H1 (cell line): Measurements from ENCODE around the gene ME1. TPM values are rescaled to one million over a fixed set of nuclear protein-coding genes. Genes with fewer than 3 reads are reported as not detected.

Experiments
- CTCF ChIA-PET: fragments of 300-600 bp; sonication (Branson Sonifier 250); formaldehyde crosslinking; loops from one replicate; lab custom pipeline; 2021; ENCODE audit not compliant: partially characterized antibody; lab: Charles Lee
- POLR2A ChIA-PET: fragments of 300-600 bp; sonication (Branson Sonifier 250); formaldehyde crosslinking; loops from one replicate; lab custom pipeline; 2021; ENCODE audit warnings: inconsistent platforms; ENCODE audit not compliant: partially characterized antibody; lab: Charles Lee
- DNase-seq, 2 experiments: peaks; one replicate each; pipeline versions ENCODE4 v3.0.0 to v3.0.0-alpha.2; 2010 to 2022; ENCODE audit warnings: low spot score in 2 of 2, low read depth in 1 of 2, mixed read lengths in 1 of 2
- FAIRE-seq: peaks from 2 replicates; lab custom pipeline; 2011; peaks lifted over from hg19 to GRCh38; lab: Jason Lieb, UNC
- H2AFZ ChIP-seq: 2 replicates; pipeline ENCODE4 v1.8.1; 2012; ENCODE audit warnings: low read length, inconsistent platforms
- H2AK5ac ChIP-seq: 2 replicates; pipeline ENCODE4 v1.6.1; 2013; ENCODE audit warnings: low read depth, low read length
- H2BK120ac ChIP-seq: replicated peaks from 2 replicates; pipeline ENCODE3; 2013; ENCODE audit warnings: low read depth, low read length, inconsistent platforms
- H2BK12ac ChIP-seq: 2 replicates; pipeline ENCODE4 v1.6.1; 2013; ENCODE audit warnings: low read depth, low read length
- H2BK15ac ChIP-seq: 2 replicates; pipeline ENCODE4 v1.6.1; 2013; ENCODE audit warnings: low read length
- H2BK20ac ChIP-seq: 2 replicates; pipeline ENCODE4 v1.6.1; 2013; ENCODE audit warnings: low read length
- H2BK5ac ChIP-seq: 2 replicates; pipeline ENCODE4 v1.6.1; 2013; ENCODE audit warnings: low read depth, low read length
- H3K14ac ChIP-seq: 2 replicates; pipeline ENCODE4 v1.6.1; 2013; ENCODE audit warnings: inconsistent platforms; ENCODE audit not compliant: insufficient read length
- H3K18ac ChIP-seq: 2 replicates; pipeline ENCODE4 v1.6.1; 2013; ENCODE audit warnings: low read length; ENCODE audit errors: extremely low read depth
- H3K23ac ChIP-seq: 2 replicates; pipeline ENCODE4 v1.6.1; 2013; ENCODE audit warnings: inconsistent platforms; ENCODE audit not compliant: insufficient read length
- H3K23me2 ChIP-seq: 2 replicates; pipeline ENCODE4 v1.6.1; 2013; ENCODE audit warnings: low read depth, low read length
- H3K27ac ChIP-seq: 2 replicates; pipeline ENCODE4 v1.6.1; 2011; ENCODE audit warnings: low read depth, low read length, inconsistent platforms
- H3K27me3 ChIP-seq, 4 experiments: replicated peaks in 1 of 4; 1 replicate in 1 of 4; 2 replicates in 3 of 4; pipeline versions ENCODE4 v1.6.1 to v1.8.1; 2011 to 2013; ENCODE audit warnings: low read length in 3 of 4, mild to moderate bottlenecking in 3 of 4, inconsistent platforms in 2 of 4, mixed read lengths in 2 of 4, moderate library complexity in 1 of 4; ENCODE audit not compliant: control insufficient read depth in 3 of 4, insufficient read depth in 3 of 4; ENCODE audit errors: extremely low read depth in 1 of 4
- H3K36me3 ChIP-seq, 4 experiments: 2 replicates each; pipeline versions ENCODE4 v1.6.1 to v1.8.1; 2011 to 2013; ENCODE audit warnings: mild to moderate bottlenecking in 4 of 4, low read length in 3 of 4, moderate library complexity in 2 of 4, control low read depth in 1 of 4, inconsistent platforms in 1 of 4; ENCODE audit not compliant: insufficient read depth in 4 of 4, control insufficient read depth in 2 of 4
- H3K4ac ChIP-seq: replicated peaks from 2 replicates; pipeline ENCODE3; 2013; ENCODE audit warnings: low read length, low read depth, mixed read lengths, inconsistent platforms; ENCODE audit not compliant: insufficient read length
- H3K4me1 ChIP-seq, 4 experiments: replicated peaks in 1 of 4; 1 replicate in 1 of 4; 2 replicates in 3 of 4; pipeline versions ENCODE4 v1.6.1 to v1.8.1; 2011 to 2013; ENCODE audit warnings: low read length in 3 of 4, inconsistent platforms in 2 of 4, mixed read lengths in 1 of 4; ENCODE audit not compliant: insufficient read depth in 4 of 4, control insufficient read depth in 3 of 4
- H3K4me2 ChIP-seq, 2 experiments: 2 replicates each; pipeline versions ENCODE4 v1.6.1 to v1.8.1; 2011 to 2013; ENCODE audit warnings: low read depth in 2 of 2, low read length in 2 of 2, control low read depth in 1 of 2, inconsistent platforms in 1 of 2, mild to moderate bottlenecking in 1 of 2; ENCODE audit not compliant: insufficient read depth in 1 of 2
- H3K4me3 ChIP-seq, 4 experiments: fragments of 200-600, 300-600 bp in 1 of 4; sonication (generic), shearing (Covaris generic), sonication (Bioruptor Twin) in 1 of 4; 2 replicates each; pipeline versions ENCODE4 v1.5.1 to v1.8.1; 2011 to 2016; ENCODE audit warnings: low read length in 4 of 4, low read depth in 3 of 4, control low read depth in 2 of 4, inconsistent platforms in 2 of 4, mild to moderate bottlenecking in 2 of 4, mixed read lengths in 1 of 4, moderate library complexity in 1 of 4; ENCODE audit not compliant: insufficient read depth in 2 of 4; ENCODE audit errors: extremely low read depth in 1 of 4
- H3K56ac ChIP-seq: replicated peaks from 2 replicates; pipeline ENCODE3; 2013; ENCODE audit warnings: low read depth, mild to moderate bottlenecking, mixed read lengths, low read length, inconsistent platforms; ENCODE audit not compliant: insufficient read length
- H3K79me1 ChIP-seq: 2 replicates; pipeline ENCODE4 v1.6.1; 2013; ENCODE audit warnings: low read depth, low read length, control low read depth
- H3K79me2 ChIP-seq, 2 experiments: 2 replicates each; pipeline versions ENCODE4 v1.6.1 to v1.8.1; 2012 to 2013; ENCODE audit warnings: low read length in 2 of 2, mild to moderate bottlenecking in 2 of 2, inconsistent platforms in 1 of 2; ENCODE audit not compliant: insufficient read depth in 2 of 2, control insufficient read depth in 1 of 2
- H3K9ac ChIP-seq, 4 experiments: replicated peaks in 1 of 4; 1 replicate in 1 of 4; 2 replicates in 3 of 4; pipeline versions ENCODE4 v1.6.1 to v1.8.1; 2011 to 2013; ENCODE audit warnings: low read depth in 3 of 4, low read length in 3 of 4, control low read depth in 2 of 4, mild to moderate bottlenecking in 2 of 4, moderate library complexity in 2 of 4, inconsistent platforms in 1 of 4; ENCODE audit errors: extremely low read depth in 1 of 4
- H3K9me3 ChIP-seq, 2 experiments: 2 replicates each; pipeline versions ENCODE4 v1.6.1 to v1.8.1; 2012 to 2013; ENCODE audit warnings: mild to moderate bottlenecking in 2 of 2, moderate library complexity in 2 of 2, control low read depth in 1 of 2, inconsistent platforms in 1 of 2, low read depth in 1 of 2, low read length in 1 of 2, mixed read lengths in 1 of 2; ENCODE audit not compliant: insufficient read depth in 2 of 2
- H4K20me1 ChIP-seq, 2 experiments: replicated peaks in 1 of 2; 2 replicates each; pipeline versions ENCODE3 to v1.8.1; 2011 to 2013; ENCODE audit warnings: inconsistent platforms in 2 of 2, low read length in 2 of 2, mild to moderate bottlenecking in 1 of 2; ENCODE audit not compliant: insufficient read depth in 2 of 2, control insufficient read depth in 1 of 2
- H4K5ac ChIP-seq: 2 replicates; pipeline ENCODE4 v1.6.1; 2013; ENCODE audit warnings: low read length, low read depth, mixed read lengths, inconsistent platforms; ENCODE audit not compliant: insufficient read length
- H4K8ac ChIP-seq: 2 replicates; pipeline ENCODE4 v1.8.0; 2013; ENCODE audit warnings: mild to moderate bottlenecking, moderate library complexity, low read length, inconsistent platforms; ENCODE audit not compliant: insufficient read depth; ENCODE audit errors: extremely low read depth
- H4K91ac ChIP-seq: replicated peaks from 2 replicates; pipeline ENCODE3; 2013; ENCODE audit warnings: low read length, mixed read lengths, inconsistent platforms; ENCODE audit not compliant: insufficient read length
- ASH2L ChIP-seq: fragments of 200-600, 300-600 bp; sonication (generic); IDR thresholded peaks from one replicate; pipeline ENCODE4 v1.7.1; 2017; ENCODE audit warnings: low read length
- ATF2 ChIP-seq: IDR thresholded peaks from 2 replicates; pipeline ENCODE4 v1.6.1; 2012; ENCODE audit warnings: low read length, inconsistent platforms
- CEBPB ChIP-seq: IDR thresholded peaks from 2 replicates; pipeline ENCODE4 v1.6.1; 2012; ENCODE audit warnings: low read depth, low read length
- CTBP2 ChIP-seq: IDR thresholded peaks from 2 replicates; pipeline ENCODE4 v1.7.0; 2011; ENCODE audit warnings: borderline replicate concordance, mild to moderate bottlenecking, moderate library complexity, mixed read lengths, low read length; ENCODE audit not compliant: insufficient read depth, insufficient read length
- HDAC2 ChIP-seq, 2 experiments: fragments of 300-600 bp in 1 of 2; sonication (generic) in 1 of 2; IDR thresholded peaks; 2 replicates each; pipeline ENCODE4 v1.6.1; 2011 to 2012; ENCODE audit warnings: low read depth in 2 of 2, low read length in 2 of 2, mild to moderate bottlenecking in 2 of 2, moderate library complexity in 2 of 2, borderline replicate concordance in 1 of 2, inconsistent platforms in 1 of 2
- KDM4A ChIP-seq: IDR thresholded peaks from one replicate; pipeline ENCODE4 v1.7.1; 2012; ENCODE audit warnings: low read depth, mild to moderate bottlenecking, moderate library complexity, low read length, inconsistent platforms; ENCODE audit not compliant: severe bottlenecking
- RAD21 ChIP-seq, 2 experiments: IDR thresholded peaks in 1 of 2; conservative IDR thresholded peaks in 1 of 2; 2 replicates each; pipeline ENCODE4 v1.6.1; 2011; ENCODE audit warnings: low read depth in 2 of 2, low read length in 2 of 2, improper control_type of control experiment in 1 of 2, inconsistent platforms in 1 of 2, mild to moderate bottlenecking in 1 of 2, moderate library complexity in 1 of 2
- RNF2 ChIP-seq: fragments of 200-900, 300-1000 bp; sonication (generic); IDR thresholded peaks from 2 replicates; pipeline ENCODE4 v1.7.1; 2016; ENCODE audit warnings: borderline replicate concordance, low read depth, mild to moderate bottlenecking, antibody characterized with exemption, low read length; ENCODE audit not compliant: poor library complexity, severe bottlenecking; ENCODE audit errors: missing control alignments
- SIN3A ChIP-seq, 2 experiments: IDR thresholded peaks in 1 of 2; conservative IDR thresholded peaks in 1 of 2; 2 replicates each; pipeline ENCODE4 v1.6.1; 2011 to 2012; ENCODE audit warnings: low read length in 2 of 2, improper control_type of control experiment in 1 of 2, low read depth in 1 of 2, mild to moderate bottlenecking in 1 of 2
- SIRT6 ChIP-seq: IDR thresholded peaks from one replicate; pipeline ENCODE4 v1.7.1; 2012; ENCODE audit warnings: low read length, inconsistent platforms
- WGBS, 2 experiments: shearing (Covaris generic) in 1 of 2; methylation state at CpG; one replicate each; pipeline versions ENCODE4 v1.1.6 to v1.1.7; 2013 to 2015; ENCODE audit warnings: low lambda C conversion rate in 2 of 2, mixed read lengths in 2 of 2, inconsistent platforms in 1 of 2, low coverage in 1 of 2, missing lambda C conversion rate in 1 of 2; ENCODE audit not compliant: insufficient replicate concordance in 2 of 2, insufficient coverage in 1 of 2, insufficient read length in 1 of 2; ENCODE audit errors: extremely low coverage in 1 of 2, missing lambda C conversion rate in 1 of 2; 5-methylcytosine and 5-hydroxymethylcytosine counted together
- polyA plus RNA-seq, 7 experiments: library from polyadenylated mRNA; depleted of rRNA in 3 of 7; stranded (reverse) in 5 of 7; unstranded in 2 of 7; fragments of >200 nt in 5 of 7; fragments of 200-250 nt in 2 of 7; gene quantifications; 1 replicate in 5 of 7; 2 replicates in 1 of 7; 4 replicates in 1 of 7; pipeline versions ENCODE4 v1.2.1 to v1.2.3, GENCODE V29; 2011 to 2013; ENCODE audit warnings: missing spikeins in 2 of 7, mixed read lengths in 2 of 7
- total RNA-seq: library from RNA; stranded (reverse); fragmentation: NEBNext Ultra II Directional; extraction: Animal tissue kit (Norgen Biotek cat#: 25700); gene quantifications from 2 replicates; pipeline ENCODE4 v1.2.1, GENCODE V29; 2021

ME1 gene
- total and polyA plus RNA-seq, 2 of the 8 experiments (the other 6 are each of a cell fraction or from before 2014, with no cell fraction given): 1.3 to 3.9 TPM

- H2AK5ac ChIP-seq: no peak overlapping the region
- no peak overlapping the region for H2BK15ac ChIP-seq
- H2BK12ac ChIP-seq: no peak overlapping the region
- no peak overlapping the region for H3K27ac ChIP-seq
- no peak overlapping the region for H4K5ac ChIP-seq
- no peak overlapping the region for H3K56ac ChIP-seq
- no peak overlapping the region for H2BK20ac ChIP-seq
- H3K36me3 ChIP-seq: peaks cover 6 to 87% (median 36%) of the 10 kb centered on the region in 4 experiments
- H3K4me3 ChIP-seq: no peak overlapping the region
- peaks cover 0 to 2% (median 0%) of the 10 kb centered on the region in 4 experiments; a peak in 1 of 7 replicates for H3K4me1 ChIP-seq
- no peaks in the 10 kb centered on the region for H3K79me1 ChIP-seq
- no peak overlapping the region for H4K91ac ChIP-seq
- H3K9ac ChIP-seq: no peak overlapping the region
- POLR2A ChIA-PET: no interaction called here
- no peaks in the 10 kb centered on the region for H3K27me3 ChIP-seq
- no peaks in the 10 kb centered on the region for H3K9me3 ChIP-seq
- FAIRE-seq (no peak), DNase-seq (no peak)
- peaks cover 5 to 6% of the 10 kb centered on the region in 2 experiments for H4K20me1 ChIP-seq
- H3K23me2 ChIP-seq: no peaks in the 10 kb centered on the region
- no peak overlapping the region for H2AFZ ChIP-seq
- CTCF ChIA-PET: interaction anchor here (1.1 kb wide), 1 partner anchor 329 kb away, joined by 3 read pairs; no protein-coding TSS in a partner anchor
- WGBS, 2 experiments: 92% methylated on average over 2 of the region's 2 CpGs; no CpG with 5 or more reads in 1 of the 2 experiments
- no peak overlapping the region; the same call in 1 of the 2 replicates for H4K8ac ChIP-seq
- H2BK120ac ChIP-seq: no peak overlapping the region
- no peak overlapping the region for H3K14ac ChIP-seq
- H3K79me2 ChIP-seq: peaks cover 0 to 3% of the 10 kb centered on the region in 2 experiments; a peak in 2 of 4 replicates
- H3K4ac ChIP-seq: no peak overlapping the region
- H2BK5ac ChIP-seq: no peak overlapping the region
- H3K18ac ChIP-seq: no peak overlapping the region
- no peak overlapping the region for H3K23ac ChIP-seq
- H3K4me2 ChIP-seq: no peak overlapping the region
- TF ChIP-seq RAD21 (IDR thresholded peaks at IDR 0.05 in 1 of 2, conservative IDR thresholded peaks at IDR 0.05 in 1 of 2; ENCODE audit: low read depth in 2 of 2, low read length in 2 of 2): no peak
- TF ChIP-seq CEBPB: no peak
- TF ChIP-seq RNF2: no peak
- TF ChIP-seq HDAC2 (IDR thresholded peaks at IDR 0.05; ENCODE audit: borderline replicate concordance in 1 of 2, low read depth in 2 of 2, low read length in 2 of 2): no peak
- no peak for TF ChIP-seq SIRT6
- no peak for TF ChIP-seq SIN3A (conservative IDR thresholded peaks at IDR 0.05 in 1 of 2, IDR thresholded peaks at IDR 0.05 in 1 of 2; ENCODE audit: low read depth in 1 of 2, low read length in 2 of 2)
- no peak for TF ChIP-seq KDM4A
- no peak for TF ChIP-seq CTBP2
- no peak for TF ChIP-seq ASH2L
- no peak for TF ChIP-seq ATF2
Observed at GRCh38 chr6:83185096-83185495, 245.8 kb downstream of the ME1 start.
